Testis (tissue), 3 donors: Measurements from ENCODE around the gene CHMP1A. TPM values are rescaled to one million over a fixed set of nuclear protein-coding genes. Genes with fewer than 3 reads are reported as not detected.

Source experiments
- DNase-seq: peaks from one replicate; pipeline ENCODE4 v3.0.0-alpha.2; 2019
- H3K27ac ChIP-seq, 2 donors: fragments of 200-600 bp; sonication (generic); one replicate each; pipeline ENCODE4 v1.5.1; 2019
- H3K27me3 ChIP-seq: fragments of 200-600 bp; sonication (generic); one replicate; pipeline ENCODE4 v1.5.1; 2019
- H3K36me3 ChIP-seq: fragments of 200-600 bp; sonication (generic); one replicate; pipeline ENCODE4 v1.5.1; 2017; ENCODE audit warnings: low read depth; ENCODE audit errors: missing control alignments
- H3K4me1 ChIP-seq: fragments of 200-600 bp; sonication (generic); one replicate; pipeline ENCODE4 v1.5.1; 2019
- H3K4me3 ChIP-seq, 2 donors: fragments of 200-600 bp; sonication (generic); one replicate each; pipeline ENCODE4 v1.5.1; 2017 to 2019
- H3K9me3 ChIP-seq: fragments of 200-600 bp; sonication (generic); one replicate; pipeline ENCODE4 v1.5.1; 2017
- POLR2A ChIP-seq: fragments of 450-650 bp; IDR thresholded peaks from one replicate; pipeline ENCODE4 v1.6.1; 2017; ENCODE audit warnings: antibody characterized with exemption, mild to moderate bottlenecking, moderate library complexity
- WGBS, 2 donors: methylation state at CpG; one replicate each; pipeline ENCODE4 v1.1.5; 2018; 5-methylcytosine and 5-hydroxymethylcytosine counted together
- intact Hi-C: fragments of 100-400 bp; cut with DNase I; formaldehyde crosslinking; loops from one replicate; pipeline ENCODE4 v1.15.1; 2023; ENCODE audit warnings: low total_unique reads
- polyA plus RNA-seq: library from polyadenylated mRNA; stranded (reverse); fragments of 350-450 nt; fragmentation: Illumina TruSeq; extraction: RNeasy Lipid Tissue Mini Kit (QIAGEN cat#74804); gene quantifications from one replicate; pipeline ENCODE4 v1.2.3, GENCODE V29; 2014; ENCODE audit warnings: low read depth, low replicate concordance; ENCODE audit not compliant: insufficient read depth
- total RNA-seq, 2 donors: library from RNA; depleted of rRNA; stranded (reverse); fragments of >200 nt; gene quantifications; one replicate each; pipeline ENCODE4 v1.2.3, GENCODE V29; 2016
- TF ChIP-seq, protein P1 (sequence below), 3 experiments: fragments of 450-650 bp in 2 of 3; fragments of 200-600 bp in 1 of 3; sonication (generic) in 1 of 3; IDR thresholded peaks; one replicate each; pipeline ENCODE4 v1.5.1; 2016 to 2019; ENCODE audit warnings: antibody characterized with exemption in 3 of 3, mild to moderate bottlenecking in 2 of 3, moderate library complexity in 1 of 3

The CHMP1A gene
- total and polyA plus RNA-seq, 3 donors from 2014 or later: 90.0 to 123 (median 106) TPM

DNA sequence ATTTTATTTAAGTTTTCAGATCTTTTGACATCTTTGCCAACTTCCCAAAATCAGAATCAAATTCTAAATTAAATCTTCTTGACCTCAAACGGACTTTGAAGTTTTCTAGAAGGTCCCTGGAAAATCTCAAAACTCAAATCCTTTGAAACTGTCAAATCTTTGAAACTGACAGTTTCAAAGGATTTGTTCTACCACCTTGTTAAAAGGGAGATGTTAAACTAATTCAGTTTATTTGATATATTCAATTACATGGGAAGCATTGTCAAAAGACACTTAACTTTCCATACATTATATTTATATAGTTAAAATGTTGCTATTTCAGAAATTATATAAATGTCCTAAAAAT lies 47.4 kb downstream of the CHMP1A start:
- H3K4me1 ChIP-seq: no peaks in the 10 kb centered on the region
- no peaks in the 10 kb centered on the region for H3K27me3 ChIP-seq
- H3K27ac ChIP-seq: no peak overlapping the region
- intact Hi-C loops: no loop called here
- no peak overlapping the region for H3K4me3 ChIP-seq
- TF ChIP-seq, protein P1, sequence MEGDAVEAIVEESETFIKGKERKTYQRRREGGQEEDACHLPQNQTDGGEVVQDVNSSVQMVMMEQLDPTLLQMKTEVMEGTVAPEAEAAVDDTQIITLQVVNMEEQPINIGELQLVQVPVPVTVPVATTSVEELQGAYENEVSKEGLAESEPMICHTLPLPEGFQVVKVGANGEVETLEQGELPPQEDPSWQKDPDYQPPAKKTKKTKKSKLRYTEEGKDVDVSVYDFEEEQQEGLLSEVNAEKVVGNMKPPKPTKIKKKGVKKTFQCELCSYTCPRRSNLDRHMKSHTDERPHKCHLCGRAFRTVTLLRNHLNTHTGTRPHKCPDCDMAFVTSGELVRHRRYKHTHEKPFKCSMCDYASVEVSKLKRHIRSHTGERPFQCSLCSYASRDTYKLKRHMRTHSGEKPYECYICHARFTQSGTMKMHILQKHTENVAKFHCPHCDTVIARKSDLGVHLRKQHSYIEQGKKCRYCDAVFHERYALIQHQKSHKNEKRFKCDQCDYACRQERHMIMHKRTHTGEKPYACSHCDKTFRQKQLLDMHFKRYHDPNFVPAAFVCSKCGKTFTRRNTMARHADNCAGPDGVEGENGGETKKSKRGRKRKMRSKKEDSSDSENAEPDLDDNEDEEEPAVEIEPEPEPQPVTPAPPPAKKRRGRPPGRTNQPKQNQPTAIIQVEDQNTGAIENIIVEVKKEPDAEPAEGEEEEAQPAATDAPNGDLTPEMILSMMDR (IDR thresholded peaks at IDR 0.05): no peak
- TF ChIP-seq POLR2A: no peak
- 95 to 98% methylated on average over 1 of the region's 1 CpG for WGBS, 2 donors
- H3K36me3 ChIP-seq: no peaks in the 10 kb centered on the region
- no peaks in the 10 kb centered on the region for H3K9me3 ChIP-seq
- DNase-seq: no peak

GRCh38 chr16:89607937-89608740 lies 49.4 kb downstream of the CHMP1A start:
- no peak for TF ChIP-seq POLR2A
- TF ChIP-seq, protein P1 (IDR thresholded peaks at IDR 0.05): no peak
- Histone ChIP-seq H3K27ac (no peak overlapping the region), H3K4me1 (no peaks in the 10 kb centered on the region), H3K4me3 (no peak overlapping the region), H3K27me3 (no peaks in the 10 kb centered on the region), H3K9me3 (no peaks in the 10 kb centered on the region), H3K36me3 (no peaks in the 10 kb centered on the region)
- WGBS, 2 donors: 88 to 92% methylated on average over 32 of the region's 32 CpGs
- no peak for DNase-seq
- intact Hi-C loops: no loop called here

- Histone ChIP-seq H3K27ac (no peak overlapping the region), H3K36me3 (no peaks in the 10 kb centered on the region), H3K4me1 (peaks cover 5% of the 10 kb centered on the region), H3K9me3 (no peaks in the 10 kb centered on the region), H3K4me3 (no peak overlapping the region), H3K27me3 (no peaks in the 10 kb centered on the region)
- TF ChIP-seq, protein P1 (IDR thresholded peaks at IDR 0.05): no peak
- no peak for TF ChIP-seq POLR2A
- no peak for DNase-seq
- WGBS, 2 donors: 86 to 91% methylated on average over 9 of the region's 9 CpGs
- intact Hi-C loops: no loop called here
Observed at GRCh38 chr16:89607453-89607852, 50.1 kb downstream of the CHMP1A start.

DNA sequence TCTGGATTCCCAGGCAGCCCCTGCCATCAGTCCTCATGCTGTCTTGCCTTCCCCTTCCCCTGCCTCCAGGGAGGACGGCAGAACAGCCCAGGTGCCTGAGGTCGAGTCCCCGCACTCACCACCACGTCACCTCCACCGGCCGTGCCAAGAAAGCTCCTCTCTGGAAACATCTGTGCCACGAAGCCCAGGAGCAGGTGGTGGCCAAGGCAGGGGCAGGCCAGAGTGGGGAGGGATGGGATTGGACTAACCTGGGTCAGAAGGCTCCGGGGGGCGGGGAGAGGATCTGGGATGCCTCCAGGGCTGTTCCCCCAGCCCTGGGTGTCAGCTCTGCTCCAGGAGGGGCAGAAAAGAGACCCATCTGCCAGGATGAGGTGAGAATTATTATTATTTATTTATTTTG lies 51.5 kb downstream of the CHMP1A start:
- Histone ChIP-seq H3K4me3 (no peak overlapping the region), H3K27me3 (no peaks in the 10 kb centered on the region), H3K36me3 (no peaks in the 10 kb centered on the region), H3K4me1 (peaks cover 10% of the 10 kb centered on the region), H3K9me3 (no peaks in the 10 kb centered on the region), H3K27ac (no peak overlapping the region)
- 81 to 97% methylated on average over 5 to 9 of the region's 9 CpGs for WGBS, 2 donors
- no peak for DNase-seq
- TF ChIP-seq POLR2A: no peak
- intact Hi-C loops: no loop called here

GRCh38 chr16:89605186-89605970 lies 52.1 kb downstream of the CHMP1A start:
- Histone ChIP-seq H3K4me1 (peaks cover 10% of the 10 kb centered on the region), H3K4me3 (no peak overlapping the region), H3K36me3 (no peaks in the 10 kb centered on the region), H3K27me3 (no peaks in the 10 kb centered on the region), H3K9me3 (no peaks in the 10 kb centered on the region), H3K27ac (no peak overlapping the region)
- TF ChIP-seq, protein P1 (IDR thresholded peaks at IDR 0.05): no peak
- TF ChIP-seq POLR2A: no peak
- intact Hi-C loops: no loop called here
- DNase-seq: no peak
- 91 to 100% methylated on average over 1 to 33 of the region's 34 CpGs for WGBS, 2 donors
